Activated CD4-positive, alpha-beta T cell treated with anti-CD3 and anti-CD28 coated beads, Interleukin-2, Interleukin-4, amounts not matched to agents 100 ng/mL and 50 ng/mL, durations not matched to agents 16 hours and 8 hours (primary cell): ENCODE results near the gene ZNF480.
"Not testable (repeated sequence)": the region's sequence is repeated elsewhere in the genome, so short reads cannot be mapped to it uniquely, and the experiment has no call there.

Experiments
- DNase-seq: peaks from one replicate; pipeline ENCODE4 v3.0.0-alpha.2; 2020; ENCODE audit warnings: low spot score

The ZNF480 gene

DNA sequence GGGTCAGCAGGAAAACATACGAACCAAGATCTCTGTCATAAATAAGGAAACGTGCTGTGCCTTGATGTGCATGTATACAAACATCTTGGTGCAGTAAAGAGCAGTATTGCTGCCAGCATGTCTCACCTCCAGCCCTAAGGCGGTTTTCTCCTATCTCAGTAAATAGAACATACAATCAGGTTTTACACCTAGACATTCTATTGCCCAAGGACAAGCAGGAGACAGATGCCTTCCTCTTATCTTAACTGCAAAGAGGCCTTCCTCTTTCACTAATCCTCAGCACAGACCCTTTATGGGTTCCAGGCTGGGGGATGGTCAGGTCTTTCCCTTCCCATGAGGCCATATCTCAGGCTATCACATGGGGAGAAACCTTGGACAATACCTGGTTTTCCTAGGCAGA, 42.1 kb downstream of the ZNF480 start:
- not testable (repeated sequence) for DNase-seq

GRCh38 chr19:52343548-52343947, 46.6 kb downstream of the ZNF480 start:
- peak; percentile 15 for DNase-seq

DNA sequence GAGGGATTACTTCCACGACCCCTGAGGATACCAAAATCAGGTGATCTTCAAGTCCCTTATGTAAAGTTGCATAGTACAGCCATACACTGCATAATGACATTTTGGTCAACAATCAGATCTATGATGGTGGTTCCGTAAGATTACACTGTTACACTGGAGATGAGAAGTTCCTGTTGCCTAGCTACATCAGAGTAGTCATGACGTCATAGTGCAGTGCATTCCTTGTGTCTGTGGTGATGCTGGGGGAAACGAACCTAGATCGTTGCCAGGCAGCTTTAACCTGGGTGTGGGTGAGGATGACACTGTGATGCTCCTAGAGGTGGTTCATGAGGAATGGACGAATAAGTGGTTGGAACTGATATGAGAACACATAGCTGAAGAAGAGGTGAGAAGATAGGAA, 48.2 kb downstream of the ZNF480 start:
- DNase-seq, result no peak

DNA sequence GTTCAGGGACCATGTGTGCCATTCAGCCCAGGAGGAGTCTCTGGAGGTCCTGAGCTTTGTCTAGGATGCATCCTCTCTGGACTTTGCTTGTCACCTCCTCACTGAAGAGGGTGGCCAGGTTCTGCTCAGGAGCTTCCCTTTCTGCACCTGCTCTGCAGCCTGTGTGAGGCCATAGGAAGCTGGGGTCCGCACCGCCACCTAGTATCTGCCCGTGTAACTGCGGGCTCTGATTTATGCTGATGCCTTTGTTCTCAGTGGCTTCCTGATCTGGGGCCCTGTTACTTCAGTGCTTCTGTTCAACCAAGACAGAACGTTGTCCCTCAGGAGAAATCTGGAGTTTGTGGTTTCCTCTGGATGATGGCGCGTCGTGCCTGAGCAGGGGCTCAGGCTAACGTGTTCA, 54.5 kb downstream of the ZNF480 start:
- no peak for DNase-seq

- DNase-seq, result no peak
Observed at GRCh38 chr19:52366414-52366824, 69.5 kb downstream of the ZNF480 start.

DNA sequence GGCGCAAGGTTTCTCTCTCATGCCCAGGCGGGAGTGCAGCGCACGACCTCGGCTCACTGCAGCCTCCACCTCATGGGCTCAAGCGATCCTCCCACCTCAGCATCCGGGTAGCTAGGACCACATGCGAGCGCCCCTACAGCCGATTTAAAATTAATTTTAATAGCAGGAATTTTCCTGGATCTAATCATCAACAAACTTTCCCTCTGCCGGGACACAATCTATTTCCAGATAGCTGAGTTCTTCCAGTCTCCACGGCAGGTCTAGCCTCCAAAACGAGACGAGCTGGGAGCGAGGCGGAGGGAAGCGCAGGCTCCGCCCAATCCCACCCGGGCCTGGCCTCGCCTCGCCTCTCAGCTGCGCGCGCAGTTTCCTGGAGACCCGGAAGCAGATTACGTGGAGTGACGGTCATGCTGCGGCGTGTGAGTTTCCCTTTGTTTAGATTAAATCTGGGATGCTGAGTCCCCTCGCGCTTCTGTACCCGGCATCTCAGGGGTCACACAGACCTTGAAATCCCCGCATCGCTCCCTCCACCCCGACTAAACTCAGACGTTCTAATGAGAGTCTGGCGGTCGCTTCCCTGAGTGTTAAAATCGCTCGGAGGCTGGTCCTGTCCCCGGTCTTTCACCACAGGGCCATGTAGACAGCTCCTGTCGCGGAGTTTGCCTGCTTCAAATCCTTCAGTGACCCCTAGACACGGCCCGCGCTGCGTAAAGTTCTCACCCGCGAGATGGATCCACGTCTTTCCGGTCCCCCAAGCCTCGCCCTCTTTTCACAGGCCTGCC, 72.8 kb downstream of the ZNF480 start, which contains the start of gene ZNF880:
Gene ZNF880, plus strand, starts transcription at position 365 of the 782 bp plus-strand sequence. Its CDS starts 43 bp downstream, at position 408.
- peak; percentile 76 for DNase-seq

- DNase-seq, result no peak
Observed at GRCh38 chr19:52370341-52370710, 73.4 kb downstream of the ZNF480 start.
